ENCODE results near the gene LUZP4. TPM values are rescaled to one million over a fixed set of nuclear protein-coding genes. Genes with fewer than 3 reads are reported as not detected.
A peak's percentile ranks its signal among the peaks of the same experiment; 100 is the strongest.
"Not testable (repeated sequence)": the region's sequence is repeated elsewhere in the genome, so short reads cannot be mapped to it uniquely, and the experiment has no call there.

Gene LUZP4
- total RNA-seq, 1 donor from 2014 or later: not detected

- intact Hi-C loops (cut with DNase I): loop anchor here (5.0 kb wide), 1 partner anchor 123 kb away; no protein-coding TSS in a partner anchor
- TF ChIP-seq, protein P1, sequence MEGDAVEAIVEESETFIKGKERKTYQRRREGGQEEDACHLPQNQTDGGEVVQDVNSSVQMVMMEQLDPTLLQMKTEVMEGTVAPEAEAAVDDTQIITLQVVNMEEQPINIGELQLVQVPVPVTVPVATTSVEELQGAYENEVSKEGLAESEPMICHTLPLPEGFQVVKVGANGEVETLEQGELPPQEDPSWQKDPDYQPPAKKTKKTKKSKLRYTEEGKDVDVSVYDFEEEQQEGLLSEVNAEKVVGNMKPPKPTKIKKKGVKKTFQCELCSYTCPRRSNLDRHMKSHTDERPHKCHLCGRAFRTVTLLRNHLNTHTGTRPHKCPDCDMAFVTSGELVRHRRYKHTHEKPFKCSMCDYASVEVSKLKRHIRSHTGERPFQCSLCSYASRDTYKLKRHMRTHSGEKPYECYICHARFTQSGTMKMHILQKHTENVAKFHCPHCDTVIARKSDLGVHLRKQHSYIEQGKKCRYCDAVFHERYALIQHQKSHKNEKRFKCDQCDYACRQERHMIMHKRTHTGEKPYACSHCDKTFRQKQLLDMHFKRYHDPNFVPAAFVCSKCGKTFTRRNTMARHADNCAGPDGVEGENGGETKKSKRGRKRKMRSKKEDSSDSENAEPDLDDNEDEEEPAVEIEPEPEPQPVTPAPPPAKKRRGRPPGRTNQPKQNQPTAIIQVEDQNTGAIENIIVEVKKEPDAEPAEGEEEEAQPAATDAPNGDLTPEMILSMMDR (IDR thresholded peaks at IDR 0.05): no peak
- no peak overlapping the region for H3K27ac ChIP-seq
- DNase-seq (ENCODE audit: low spot score in 2 of 2): no peak
- H3K36me3 ChIP-seq: no peaks in the 10 kb centered on the region
- no peak overlapping the region for H3K4me3 ChIP-seq
- H3K9me3 ChIP-seq: no peaks in the 10 kb centered on the region
- H3K4me1 ChIP-seq: peaks cover 0 to 7% of the 10 kb centered on the region in 2 donors
- no peaks in the 10 kb centered on the region for H3K27me3 ChIP-seq
Measured at GRCh38 chrX:115339441-115340025, 50.0 kb downstream of the LUZP4 start.

DNA sequence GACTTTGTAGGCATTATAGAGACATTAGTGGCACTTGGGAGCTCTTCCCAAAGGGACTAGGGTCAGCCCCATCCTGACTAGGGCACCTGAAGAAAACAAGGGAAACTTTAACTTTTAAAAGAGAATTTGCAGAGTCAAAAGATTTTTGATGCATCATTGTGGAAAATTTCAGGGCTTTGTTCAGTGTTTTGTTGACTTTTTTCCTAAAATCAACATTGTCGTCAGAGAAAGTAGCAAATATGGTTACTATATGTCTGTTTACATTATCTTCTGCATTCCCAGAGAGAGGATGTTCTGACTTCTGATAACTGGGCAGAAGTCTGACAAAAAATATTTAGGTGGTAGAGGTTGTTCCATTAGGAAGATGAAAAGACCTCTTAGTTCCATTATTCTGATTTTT is 51.9 kb downstream of the LUZP4 start:
- Histone ChIP-seq H3K4me3 (no peak overlapping the region), H3K27me3 (no peaks in the 10 kb centered on the region), H3K9me3 (no peaks in the 10 kb centered on the region), H3K36me3 (no peaks in the 10 kb centered on the region), H3K4me1 (peaks cover 0 to 17% of the 10 kb centered on the region in 2 donors), H3K27ac (no peak overlapping the region)
- intact Hi-C loops (cut with DNase I): loop anchor here (5.0 kb wide), 1 partner anchor 121 kb away; no protein-coding TSS in a partner anchor
- TF ChIP-seq, protein P1 (IDR thresholded peaks at IDR 0.05): no peak
- DNase-seq (ENCODE audit: low spot score in 2 of 2): no peak

DNA sequence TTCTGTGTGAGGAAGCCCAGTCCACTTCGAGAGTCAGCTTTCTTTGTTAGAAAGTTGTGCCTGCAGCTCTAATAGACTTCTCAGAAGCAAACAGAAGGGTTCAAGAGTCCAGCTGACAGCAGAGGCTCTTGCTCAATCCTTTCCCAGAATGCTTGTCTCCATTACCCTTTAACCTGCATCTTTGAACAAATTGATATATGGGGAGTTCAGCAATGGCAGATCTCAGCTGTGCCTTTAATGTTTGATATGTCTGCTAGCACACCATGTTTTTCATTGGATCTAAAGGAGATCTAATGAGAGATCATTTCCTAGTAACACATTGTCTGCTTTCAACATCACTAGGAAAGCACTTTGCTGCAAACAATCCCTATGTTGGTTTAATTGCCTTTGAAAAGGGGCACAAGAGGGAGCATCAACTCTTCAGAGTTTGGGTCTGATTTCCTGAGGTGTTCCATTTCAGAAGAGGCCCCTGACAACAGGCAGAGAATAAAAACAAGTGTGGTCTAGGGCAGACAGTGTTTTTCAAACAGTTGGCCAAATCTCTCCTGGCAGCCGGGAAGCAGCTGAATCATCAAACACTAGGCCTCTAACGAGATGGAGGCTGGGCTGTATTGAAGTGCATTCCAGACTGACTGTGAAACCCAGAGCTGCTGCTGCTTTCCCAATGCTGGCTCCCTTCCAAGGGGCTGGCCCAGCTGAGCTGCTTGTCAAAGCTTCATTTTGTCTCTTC is 55.5 kb downstream of the LUZP4 start:
- intact Hi-C loops (cut with DNase I): loop anchor here (5.0 kb wide), 1 partner anchor 117 kb away; no protein-coding TSS in a partner anchor
- Histone ChIP-seq H3K27ac (peak overlapping the region; percentile 76 to 83), H3K4me1 (peaks cover 0 to 17% of the 10 kb centered on the region in 2 donors), H3K9me3 (no peaks in the 10 kb centered on the region), H3K27me3 (no peaks in the 10 kb centered on the region), H3K4me3 (no peak overlapping the region), H3K36me3 (no peaks in the 10 kb centered on the region)
- TF ChIP-seq, protein P1 (IDR thresholded peaks at IDR 0.05): no peak
- DNase-seq (ENCODE audit: low spot score in 2 of 2): peak; percentile 53 to 95

DNA sequence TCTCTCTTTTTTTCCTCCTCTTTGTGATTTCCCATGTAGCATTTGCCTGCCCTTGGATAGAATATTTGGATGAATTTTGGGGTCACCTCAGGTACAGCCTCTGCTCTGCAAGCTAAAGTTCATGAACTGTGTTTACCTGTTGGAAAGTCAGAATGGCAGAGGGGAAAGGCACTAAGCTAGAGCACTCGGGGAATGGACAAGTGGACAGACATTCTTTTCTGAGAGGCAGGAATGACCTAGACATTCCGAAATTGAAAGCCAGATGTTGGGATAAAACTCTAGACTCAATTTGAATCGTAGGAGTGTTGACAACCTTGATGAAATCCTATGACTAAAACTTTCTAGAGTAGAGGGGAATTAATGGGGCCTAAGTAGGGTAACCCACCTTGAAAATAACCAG is 56.1 kb downstream of the LUZP4 start:
- Histone ChIP-seq H3K27ac (peak overlapping the region; percentile 75 to 83), H3K36me3 (no peaks in the 10 kb centered on the region), H3K4me3 (no peak overlapping the region), H3K9me3 (no peaks in the 10 kb centered on the region), H3K27me3 (no peaks in the 10 kb centered on the region), H3K4me1 (peaks cover 0 to 15% of the 10 kb centered on the region in 2 donors)
- TF ChIP-seq, protein P1 (IDR thresholded peaks at IDR 0.05): no peak
- intact Hi-C loops (cut with DNase I): no loop called here
- DNase-seq (ENCODE audit: low spot score in 2 of 2): no peak

GRCh38 chrX:115346738-115347137 is 57.2 kb downstream of the LUZP4 start:
- H3K36me3 ChIP-seq; H3K27me3 ChIP-seq; H3K4me3 ChIP-seq; H3K27ac ChIP-seq; DNase-seq (ENCODE audit: low spot score in 2 of 2); H3K9me3 ChIP-seq; intact Hi-C loops (cut with DNase I): not testable (repeated sequence)
- peaks cover 0 to 15% of the 10 kb centered on the region in 2 donors for H3K4me1 ChIP-seq

Measured in ascending aorta (tissue), 2 donors.